Prostate gland (tissue), 2 donors: ENCODE results near the gene CHCT1.

Experiments used
- CTCF ChIP-seq, 4 experiments: fragments of 200-600 bp in 2 of 4; fragments of 450-650 bp in 2 of 4; sonication (generic) in 2 of 4; IDR thresholded peaks; 1 replicate in 3 of 4; 2 replicates in 1 of 4; pipeline ENCODE4 v1.5.1; 2016 to 2019; ENCODE audit warnings: antibody characterized with exemption in 4 of 4, mild to moderate bottlenecking in 2 of 4, moderate library complexity in 2 of 4
- POLR2A ChIP-seq: fragments of 450-650 bp; IDR thresholded peaks from one replicate; pipeline ENCODE4 v1.6.1; 2016; ENCODE audit warnings: antibody characterized with exemption, mild to moderate bottlenecking
- POLR2AphosphoS5 ChIP-seq: sonication (generic); formaldehyde crosslinking; IDR thresholded peaks from one replicate; pipeline ENCODE4 v1.6.1; 2017; ENCODE audit warnings: antibody characterized with exemption

- TF ChIP-seq CTCF (IDR thresholded peaks at IDR 0.05) (no peak), POLR2A (no peak), POLR2AphosphoS5 (no peak)
Observed at GRCh38 chr17:60445144-60445543, 22.9 kb downstream of the CHCT1 start.
